Peyer's patch (tissue), 4 donors: Measurements from ENCODE around the gene GTF2F2.

Experiments used
- POLR2A ChIP-seq, 2 donors: fragments of 450-650 bp; IDR thresholded peaks; one replicate each; pipeline ENCODE4 v1.5.1; 2017; ENCODE audit warnings: antibody characterized with exemption in 2 of 2, mild to moderate bottlenecking in 2 of 2, moderate library complexity in 2 of 2
- TF ChIP-seq, protein P1 (sequence below), 6 experiments: fragments of 450-650 bp in 4 of 6; fragments of 200-600 bp in 2 of 6; sonication (generic) in 1 of 6; IDR thresholded peaks; one replicate each; pipeline ENCODE4 v1.5.1; 2017 to 2019; ENCODE audit warnings: antibody characterized with exemption in 6 of 6, mild to moderate bottlenecking in 3 of 6, moderate library complexity in 1 of 6

DNA sequence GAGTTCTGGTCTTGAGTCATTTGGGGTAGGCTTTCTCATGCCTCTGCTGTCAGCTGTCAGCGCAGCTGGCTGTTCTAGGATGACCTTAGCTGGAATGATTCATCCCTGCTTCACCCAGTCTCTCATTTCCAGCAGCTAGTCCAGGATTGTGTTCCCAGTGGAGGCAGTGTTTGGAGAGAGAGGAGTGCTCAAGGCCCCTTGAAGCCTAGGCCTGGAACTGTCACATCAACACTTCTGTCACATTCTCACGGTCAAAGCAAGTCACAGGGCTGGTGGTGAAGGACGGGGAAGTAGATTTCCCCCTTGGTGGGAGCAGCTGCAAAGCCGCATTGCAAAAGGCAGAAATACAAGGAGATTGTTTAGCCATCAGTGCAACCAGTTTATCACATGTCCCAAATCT, 205.5 kb downstream of the GTF2F2 start:
- TF ChIP-seq, protein P1, sequence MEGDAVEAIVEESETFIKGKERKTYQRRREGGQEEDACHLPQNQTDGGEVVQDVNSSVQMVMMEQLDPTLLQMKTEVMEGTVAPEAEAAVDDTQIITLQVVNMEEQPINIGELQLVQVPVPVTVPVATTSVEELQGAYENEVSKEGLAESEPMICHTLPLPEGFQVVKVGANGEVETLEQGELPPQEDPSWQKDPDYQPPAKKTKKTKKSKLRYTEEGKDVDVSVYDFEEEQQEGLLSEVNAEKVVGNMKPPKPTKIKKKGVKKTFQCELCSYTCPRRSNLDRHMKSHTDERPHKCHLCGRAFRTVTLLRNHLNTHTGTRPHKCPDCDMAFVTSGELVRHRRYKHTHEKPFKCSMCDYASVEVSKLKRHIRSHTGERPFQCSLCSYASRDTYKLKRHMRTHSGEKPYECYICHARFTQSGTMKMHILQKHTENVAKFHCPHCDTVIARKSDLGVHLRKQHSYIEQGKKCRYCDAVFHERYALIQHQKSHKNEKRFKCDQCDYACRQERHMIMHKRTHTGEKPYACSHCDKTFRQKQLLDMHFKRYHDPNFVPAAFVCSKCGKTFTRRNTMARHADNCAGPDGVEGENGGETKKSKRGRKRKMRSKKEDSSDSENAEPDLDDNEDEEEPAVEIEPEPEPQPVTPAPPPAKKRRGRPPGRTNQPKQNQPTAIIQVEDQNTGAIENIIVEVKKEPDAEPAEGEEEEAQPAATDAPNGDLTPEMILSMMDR (IDR thresholded peaks at IDR 0.05) = no peak
- no peak for TF ChIP-seq POLR2A (IDR thresholded peaks at IDR 0.05)
